ENCODE data around the gene CIB2.

DNA sequence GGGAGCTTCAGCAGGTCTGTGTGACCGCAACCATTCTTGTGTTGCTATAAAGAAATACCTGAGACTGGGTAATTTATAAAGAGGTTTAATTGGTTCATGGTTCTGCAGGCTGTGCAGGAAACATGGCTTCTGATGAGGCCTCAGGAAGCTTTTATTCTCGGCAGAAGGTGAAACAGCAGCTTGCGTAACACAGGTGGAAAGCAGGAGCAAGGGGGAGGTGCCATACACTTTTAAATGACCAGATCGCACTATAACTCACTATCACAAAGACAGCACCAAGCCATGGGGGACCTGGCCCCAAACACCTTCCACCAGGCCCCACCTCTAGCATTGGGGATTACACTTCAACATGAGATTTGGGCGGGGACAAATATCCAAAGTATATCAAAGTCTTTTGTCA is 8.3 kb upstream of the CIB2 start:
- TF ChIP-seq REST (IDR thresholded peaks at IDR 0.05; ENCODE audit: low read depth, low read length): no peak
- no peak for TF ChIP-seq EP300 (IDR thresholded peaks at IDR 0.05; ENCODE audit: borderline replicate concordance in 1 of 2, low read depth in 1 of 2, low read length in 1 of 2)
- TF ChIP-seq, protein P1, sequence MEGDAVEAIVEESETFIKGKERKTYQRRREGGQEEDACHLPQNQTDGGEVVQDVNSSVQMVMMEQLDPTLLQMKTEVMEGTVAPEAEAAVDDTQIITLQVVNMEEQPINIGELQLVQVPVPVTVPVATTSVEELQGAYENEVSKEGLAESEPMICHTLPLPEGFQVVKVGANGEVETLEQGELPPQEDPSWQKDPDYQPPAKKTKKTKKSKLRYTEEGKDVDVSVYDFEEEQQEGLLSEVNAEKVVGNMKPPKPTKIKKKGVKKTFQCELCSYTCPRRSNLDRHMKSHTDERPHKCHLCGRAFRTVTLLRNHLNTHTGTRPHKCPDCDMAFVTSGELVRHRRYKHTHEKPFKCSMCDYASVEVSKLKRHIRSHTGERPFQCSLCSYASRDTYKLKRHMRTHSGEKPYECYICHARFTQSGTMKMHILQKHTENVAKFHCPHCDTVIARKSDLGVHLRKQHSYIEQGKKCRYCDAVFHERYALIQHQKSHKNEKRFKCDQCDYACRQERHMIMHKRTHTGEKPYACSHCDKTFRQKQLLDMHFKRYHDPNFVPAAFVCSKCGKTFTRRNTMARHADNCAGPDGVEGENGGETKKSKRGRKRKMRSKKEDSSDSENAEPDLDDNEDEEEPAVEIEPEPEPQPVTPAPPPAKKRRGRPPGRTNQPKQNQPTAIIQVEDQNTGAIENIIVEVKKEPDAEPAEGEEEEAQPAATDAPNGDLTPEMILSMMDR (IDR thresholded peaks at IDR 0.05): no peak
- TF ChIP-seq, protein P2, sequence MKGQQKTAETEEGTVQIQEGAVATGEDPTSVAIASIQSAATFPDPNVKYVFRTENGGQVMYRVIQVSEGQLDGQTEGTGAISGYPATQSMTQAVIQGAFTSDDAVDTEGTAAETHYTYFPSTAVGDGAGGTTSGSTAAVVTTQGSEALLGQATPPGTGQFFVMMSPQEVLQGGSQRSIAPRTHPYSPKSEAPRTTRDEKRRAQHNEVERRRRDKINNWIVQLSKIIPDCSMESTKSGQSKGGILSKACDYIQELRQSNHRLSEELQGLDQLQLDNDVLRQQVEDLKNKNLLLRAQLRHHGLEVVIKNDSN (IDR thresholded peaks at IDR 0.05; ENCODE audit: borderline replicate concordance, low read depth): no peak
